Uterus (tissue), 2 donors: ENCODE measurements around the gene NUP85.

Experiments
- POLR2A ChIP-seq, 2 donors: fragments of 450-650 bp; IDR thresholded peaks; one replicate each; pipeline ENCODE4 v1.6.1; 2016; ENCODE audit warnings: antibody characterized with exemption in 2 of 2, mild to moderate bottlenecking in 1 of 2, moderate library complexity in 1 of 2
- TF ChIP-seq, protein P1 (sequence below), 4 experiments: fragments of 200-600 bp in 2 of 4; fragments of 450-650 bp in 2 of 4; sonication (generic) in 2 of 4; IDR thresholded peaks; one replicate each; pipeline ENCODE4 v1.5.1; 2016 to 2019; ENCODE audit warnings: antibody characterized with exemption in 4 of 4, mild to moderate bottlenecking in 2 of 4, moderate library complexity in 1 of 4

DNA sequence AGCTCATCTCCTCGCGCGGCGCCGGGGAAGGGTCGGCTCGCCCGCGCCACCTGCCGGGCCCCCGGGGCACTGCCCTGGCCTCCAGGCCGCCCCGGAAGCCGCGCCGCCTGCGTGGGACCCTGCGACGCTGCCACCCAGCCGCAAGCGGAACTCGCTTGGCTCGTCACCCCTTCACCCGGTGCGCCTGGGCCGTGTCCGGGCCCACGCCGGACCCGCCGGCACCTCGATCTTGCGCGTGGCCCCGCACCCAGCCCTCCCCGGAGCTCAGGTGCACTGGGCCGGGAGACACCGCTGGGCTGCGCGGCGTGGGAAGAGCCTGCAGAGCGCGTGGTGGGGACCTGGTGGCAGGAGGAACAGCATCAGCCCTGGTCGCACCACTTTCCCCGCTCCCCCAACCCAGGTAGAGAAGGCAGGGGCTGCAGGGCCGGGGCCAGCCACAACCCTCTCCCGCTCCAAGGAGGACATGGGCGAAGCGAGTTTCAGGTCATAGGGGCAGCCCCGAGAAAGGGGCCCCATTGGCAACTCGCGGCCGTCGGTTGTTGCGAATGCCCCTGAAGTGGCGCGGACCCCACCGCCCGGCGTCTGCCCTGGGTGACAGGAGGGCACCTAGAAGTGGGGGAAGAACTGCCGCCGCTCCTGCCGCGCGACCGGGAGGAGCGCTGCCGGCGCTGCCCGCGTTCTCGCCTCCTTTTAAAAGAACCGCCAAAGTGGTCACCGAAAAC, 65.9 kb downstream of the NUP85 start:
- TF ChIP-seq, protein P1, sequence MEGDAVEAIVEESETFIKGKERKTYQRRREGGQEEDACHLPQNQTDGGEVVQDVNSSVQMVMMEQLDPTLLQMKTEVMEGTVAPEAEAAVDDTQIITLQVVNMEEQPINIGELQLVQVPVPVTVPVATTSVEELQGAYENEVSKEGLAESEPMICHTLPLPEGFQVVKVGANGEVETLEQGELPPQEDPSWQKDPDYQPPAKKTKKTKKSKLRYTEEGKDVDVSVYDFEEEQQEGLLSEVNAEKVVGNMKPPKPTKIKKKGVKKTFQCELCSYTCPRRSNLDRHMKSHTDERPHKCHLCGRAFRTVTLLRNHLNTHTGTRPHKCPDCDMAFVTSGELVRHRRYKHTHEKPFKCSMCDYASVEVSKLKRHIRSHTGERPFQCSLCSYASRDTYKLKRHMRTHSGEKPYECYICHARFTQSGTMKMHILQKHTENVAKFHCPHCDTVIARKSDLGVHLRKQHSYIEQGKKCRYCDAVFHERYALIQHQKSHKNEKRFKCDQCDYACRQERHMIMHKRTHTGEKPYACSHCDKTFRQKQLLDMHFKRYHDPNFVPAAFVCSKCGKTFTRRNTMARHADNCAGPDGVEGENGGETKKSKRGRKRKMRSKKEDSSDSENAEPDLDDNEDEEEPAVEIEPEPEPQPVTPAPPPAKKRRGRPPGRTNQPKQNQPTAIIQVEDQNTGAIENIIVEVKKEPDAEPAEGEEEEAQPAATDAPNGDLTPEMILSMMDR (IDR thresholded peaks at IDR 0.05) = peak; percentile 34 to 99 (median 94)
- TF ChIP-seq POLR2A (IDR thresholded peaks at IDR 0.05) = peak in 1 of 2 donors; percentile 42
